Neural progenitor cell (in vitro differentiated cells): Measurements from ENCODE around the gene HOXA10. TPM values are rescaled to one million over a fixed set of nuclear protein-coding genes. Genes with fewer than 3 reads are reported as not detected.

Experiments
- DNase-seq: peaks from one replicate; pipeline ENCODE4 v3.0.0-alpha.2; 2016; ENCODE audit warnings: low spot score
- H2AFZ ChIP-seq: fragments of 200-600 bp; sonication (generic); replicated peaks from 2 replicates; pipeline ENCODE4 v1.6.1; 2016; ENCODE audit warnings: antibody characterized with exemption
- H3F3A ChIP-seq: fragments of 200-600 bp; sonication (generic); 2 replicates; pipeline ENCODE4 v1.6.1; 2016; ENCODE audit warnings: antibody characterized with exemption, low read depth
- H3K27ac ChIP-seq: fragments of 200-600 bp; sonication (generic); 2 replicates; pipeline ENCODE4 v1.5.1; 2016; ENCODE audit warnings: mild to moderate bottlenecking
- H3K27me3 ChIP-seq: fragments of 200-600 bp; sonication (generic); 2 replicates; pipeline ENCODE4 v1.6.1; 2016; ENCODE audit warnings: mild to moderate bottlenecking, moderate library complexity
- H3K36me3 ChIP-seq: fragments of 200-600 bp; sonication (generic); 2 replicates; pipeline ENCODE4 v1.5.1; 2016
- H3K4me1 ChIP-seq: fragments of 200-600 bp; sonication (generic); 2 replicates; pipeline ENCODE4 v1.6.1; 2016; ENCODE audit warnings: mixed run types
- H3K4me2 ChIP-seq: fragments of 200-600 bp; sonication (generic); 2 replicates; pipeline ENCODE4 v1.6.1; 2016
- H3K4me3 ChIP-seq: fragments of 200-600 bp; sonication (generic); 2 replicates; pipeline ENCODE4 v1.5.1; 2016
- H3K79me2 ChIP-seq: fragments of 200-600 bp; sonication (generic); 2 replicates; pipeline ENCODE4 v1.6.1; 2016; ENCODE audit warnings: low read depth
- H3K9ac ChIP-seq: fragments of 200-600 bp; sonication (generic); 2 replicates; pipeline ENCODE4 v1.6.1; 2016
- H3K9me3 ChIP-seq: fragments of 200-600 bp; sonication (generic); 2 replicates; pipeline ENCODE4 v1.5.1; 2016; ENCODE audit warnings: low read depth
- H4K20me1 ChIP-seq: fragments of 200-600 bp; sonication (generic); 2 replicates; pipeline ENCODE4 v1.6.1; 2016; ENCODE audit warnings: low read depth
- H3K27ac Mint-ChIP-seq: 3 replicates; pipeline ENCODE4 v1.8.0; 2021; ENCODE audit warnings: mixed read lengths
- H3K27me3 Mint-ChIP-seq: 2 replicates; pipeline ENCODE4 v1.8.0; 2022; ENCODE audit warnings: low read depth, mild to moderate bottlenecking, inconsistent platforms, moderate library complexity, mixed read lengths; ENCODE audit not compliant: insufficient read depth
- H3K36me3 Mint-ChIP-seq: 3 replicates; pipeline ENCODE4 v1.8.0; 2021; ENCODE audit warnings: mixed read lengths
- H3K4me1 Mint-ChIP-seq: 3 replicates; pipeline ENCODE4 v1.8.0; 2021; ENCODE audit warnings: mixed read lengths
- H3K4me3 Mint-ChIP-seq: 3 replicates; pipeline ENCODE4 v1.8.0; 2021; ENCODE audit warnings: mild to moderate bottlenecking, moderate library complexity, mixed read lengths
- H3K9me3 Mint-ChIP-seq: 3 replicates; pipeline ENCODE4 v1.8.0; 2020; ENCODE audit warnings: mixed read lengths
- CTCF ChIP-seq: fragments of 200-600 bp; sonication (generic); IDR thresholded peaks from 2 replicates; pipeline ENCODE4 v1.5.1; 2017; ENCODE audit warnings: antibody characterized with exemption, mild to moderate bottlenecking
- EZH2 ChIP-seq: fragments of 200-600 bp; sonication (generic); IDR thresholded peaks from 2 replicates; pipeline ENCODE4 v1.6.1; 2017; ENCODE audit warnings: antibody characterized with exemption, mild to moderate bottlenecking, moderate library complexity
- EZH2phosphoT487 ChIP-seq: fragments of 200-600 bp; sonication (generic); IDR thresholded peaks from 2 replicates; pipeline ENCODE4 v1.6.1; 2017; ENCODE audit warnings: antibody characterized with exemption
- total RNA-seq: library from RNA; depleted of rRNA; stranded (reverse); fragments of >200 nt; gene quantifications from 2 replicates; pipeline ENCODE4 v1.2.3, GENCODE V29; 2015; ENCODE audit warnings: low replicate concordance

HOXA10 gene
- total RNA-seq, 1 donor from 2014 or later, result not detected

GRCh38 chr7:27153526-27153925 is 20.6 kb downstream of the HOXA10 start:
- Mint-ChIP-seq H3K36me3 (peaks cover 4% of the 10 kb centered on the region), H3K27me3 (peaks cover 94% of the 10 kb centered on the region), H3K9me3 (peaks cover 20% of the 10 kb centered on the region), H3K27ac (no peak overlapping the region), H3K4me3 (peak overlapping the region; percentile 53), H3K4me1 (peaks cover 10% of the 10 kb centered on the region)
- H3F3A ChIP-seq, result no peaks in the 10 kb centered on the region
- TF ChIP-seq EZH2 (no peak), EZH2phosphoT487 (no peak)
- peaks cover 82% of the 10 kb centered on the region for H4K20me1 ChIP-seq
- no peak overlapping the region for H3K9ac ChIP-seq
- DNase-seq, result no peak
- H3K4me3 ChIP-seq, result no peak overlapping the region
- peaks cover 100% of the 10 kb centered on the region for H3K27me3 ChIP-seq
- no peak overlapping the region for H3K4me2 ChIP-seq
- H2AFZ ChIP-seq, result no peak overlapping the region
- no peaks in the 10 kb centered on the region for H3K79me2 ChIP-seq
- no peak overlapping the region for H3K27ac ChIP-seq
- no peaks in the 10 kb centered on the region for H3K36me3 ChIP-seq
- no peaks in the 10 kb centered on the region for H3K4me1 ChIP-seq
- H3K9me3 ChIP-seq, result no peaks in the 10 kb centered on the region

- Mint-ChIP-seq H3K27ac (no peak overlapping the region), H3K27me3 (peaks cover 94% of the 10 kb centered on the region), H3K4me3 (peak overlapping the region; percentile 53), H3K9me3 (peaks cover 19% of the 10 kb centered on the region), H3K36me3 (peaks cover 2% of the 10 kb centered on the region), H3K4me1 (peaks cover 10% of the 10 kb centered on the region)
- DNase-seq, result no peak
- Histone ChIP-seq H3K9me3 (no peaks in the 10 kb centered on the region), H3K4me1 (no peaks in the 10 kb centered on the region), H3K27ac (no peak overlapping the region), H3K36me3 (no peaks in the 10 kb centered on the region), H4K20me1 (peaks cover 76% of the 10 kb centered on the region), H3K9ac (no peak overlapping the region), H3K79me2 (no peaks in the 10 kb centered on the region), H3K27me3 (peaks cover 100% of the 10 kb centered on the region), H3K4me2 (no peak overlapping the region), H3F3A (no peaks in the 10 kb centered on the region), H3K4me3 (no peak overlapping the region), H2AFZ (no peak overlapping the region)
- TF ChIP-seq CTCF (no peak), EZH2 (peak; percentile 79), EZH2phosphoT487 (peak; percentile 61)
Measured at GRCh38 chr7:27152816-27153442, 21.2 kb downstream of the HOXA10 start.

GRCh38 chr7:27151931-27152815 is 21.9 kb downstream of the HOXA10 start, which contains the start of gene HOXA3:
HOXA3 (minus strand) TSS chr7:27152583; CDS start chr7:27110640, 41,943 bp downstream.
- Mint-ChIP-seq H3K4me1 (peaks cover 10% of the 10 kb centered on the region), H3K27me3 (peaks cover 92% of the 10 kb centered on the region), H3K9me3 (peaks cover 17% of the 10 kb centered on the region), H3K36me3 (peaks cover 2% of the 10 kb centered on the region), H3K4me3 (peak within 1 kb of the TSS; percentile 78), H3K27ac (no peak within 1 kb of the TSS)
- Histone ChIP-seq H3K9me3 (no peaks in the 10 kb centered on the region), H3K4me3 (peak within 1 kb of the TSS; percentile 32), H3K79me2 (no peaks in the 10 kb centered on the region), H3F3A (no peaks in the 10 kb centered on the region), H3K27ac (no peak within 1 kb of the TSS), H4K20me1 (peaks cover 72% of the 10 kb centered on the region), H3K4me1 (no peaks in the 10 kb centered on the region), H3K27me3 (peaks cover 100% of the 10 kb centered on the region), H3K36me3 (no peaks in the 10 kb centered on the region), H3K9ac (no peak within 1 kb of the TSS), H2AFZ (no peak within 1 kb of the TSS), H3K4me2 (peak within 1 kb of the TSS; percentile 66)
- no peak for DNase-seq
- TF ChIP-seq CTCF (no peak), EZH2 (peak; percentile 91), EZH2phosphoT487 (peak; percentile 93)
